Ascending aorta (tissue), 2 donors: ENCODE data around the gene ERICH4. TPM values are rescaled to one million over a fixed set of nuclear protein-coding genes. Genes with fewer than 3 reads are reported as not detected.

Experiments used
- DNase-seq, 2 donors: peaks; one replicate each; pipeline ENCODE4 v3.0.0-alpha.2; 2019; ENCODE audit warnings: low spot score in 2 of 2
- H3K27ac ChIP-seq, 2 donors: fragments of 200-600 bp; sonication (generic); one replicate each; pipeline ENCODE4 v1.5.1; 2016 to 2017; ENCODE audit warnings: mild to moderate bottlenecking in 1 of 2
- H3K27me3 ChIP-seq: fragments of 200-600 bp; sonication (generic); one replicate; pipeline ENCODE4 v1.5.1; 2017
- H3K36me3 ChIP-seq, 2 donors: fragments of 200-600 bp; sonication (generic); one replicate each; pipeline ENCODE4 v1.5.1; 2016
- H3K4me1 ChIP-seq, 2 donors: fragments of 200-600 bp; sonication (generic); one replicate each; pipeline ENCODE4 v1.5.1; 2016 to 2017; ENCODE audit warnings: mild to moderate bottlenecking in 1 of 2
- H3K4me3 ChIP-seq, 2 donors: fragments of 200-600 bp; sonication (generic); one replicate each; pipeline ENCODE4 v1.5.1; 2016 to 2017; ENCODE audit warnings: mild to moderate bottlenecking in 1 of 2
- H3K9me3 ChIP-seq, 2 donors: fragments of 200-600 bp; sonication (generic); one replicate each; pipeline ENCODE4 v1.5.1; 2016
- CTCF ChIP-seq, 3 experiments: fragments of 200-600 bp in 2 of 3; fragments of 450-650 bp in 1 of 3; sonication (generic) in 2 of 3; IDR thresholded peaks; one replicate each; pipeline ENCODE4 v1.5.1; 2016 to 2019; ENCODE audit warnings: antibody characterized with exemption in 3 of 3, mild to moderate bottlenecking in 1 of 3, moderate library complexity in 1 of 3
- intact Hi-C: fragments of 100-400 bp; cut with DNase I; formaldehyde crosslinking; loops from one replicate; pipeline ENCODE4 v1.15.1; 2023
- total RNA-seq: library from RNA; depleted of rRNA; stranded (reverse); fragments of >200 nt; gene quantifications from one replicate; pipeline ENCODE4 v1.1.0, GENCODE V29; 2016

Gene ERICH4
- total RNA-seq, 1 donor from 2014 or later = not detected

- Histone ChIP-seq H3K27me3 (no peaks in the 10 kb centered on the region), H3K4me3 (no peak overlapping the region), H3K27ac (no peak overlapping the region), H3K9me3 (no peaks in the 10 kb centered on the region), H3K4me1 (peaks cover 0 to 2% of the 10 kb centered on the region in 2 donors), H3K36me3 (peaks cover 82% of the 10 kb centered on the region in 2 donors)
- DNase-seq = no peak
- intact Hi-C loops = no loop called here
- TF ChIP-seq CTCF (IDR thresholded peaks at IDR 0.05) = no peak
Measured at GRCh38 chr19:41415154-41415571, 27.8 kb upstream of the ERICH4 start.

- Histone ChIP-seq H3K36me3 (peaks cover 83 to 84% of the 10 kb centered on the region in 2 donors), H3K4me1 (no peaks in the 10 kb centered on the region), H3K27me3 (no peaks in the 10 kb centered on the region), H3K4me3 (no peak overlapping the region), H3K27ac (no peak overlapping the region), H3K9me3 (no peaks in the 10 kb centered on the region)
- TF ChIP-seq CTCF (IDR thresholded peaks at IDR 0.05) = no peak
- DNase-seq = no peak
- intact Hi-C loops = no loop called here
Measured at GRCh38 chr19:41416194-41416674, 26.7 kb upstream of the ERICH4 start.

- intact Hi-C loops = no loop called here
- no peaks in the 10 kb centered on the region for H3K4me1 ChIP-seq
- no peak for DNase-seq
- H3K9me3 ChIP-seq = no peaks in the 10 kb centered on the region
- H3K27me3 ChIP-seq = no peaks in the 10 kb centered on the region
- no peak overlapping the region for H3K4me3 ChIP-seq
- no peak for TF ChIP-seq CTCF (IDR thresholded peaks at IDR 0.05)
- H3K27ac ChIP-seq = no peak overlapping the region
- H3K36me3 ChIP-seq = peaks cover 78 to 81% of the 10 kb centered on the region in 2 donors
Measured at GRCh38 chr19:41420101-41420880, 22.7 kb upstream of the ERICH4 start.

- peaks cover 0 to 3% of the 10 kb centered on the region in 2 donors for H3K4me1 ChIP-seq
- peaks cover 71 to 81% of the 10 kb centered on the region in 2 donors for H3K36me3 ChIP-seq
- intact Hi-C loops = no loop called here
- no peak overlapping the region for H3K27ac ChIP-seq
- H3K27me3 ChIP-seq = no peaks in the 10 kb centered on the region
- H3K4me3 ChIP-seq = no peak overlapping the region
- DNase-seq = no peak
- H3K9me3 ChIP-seq = no peaks in the 10 kb centered on the region
- no peak for TF ChIP-seq CTCF (IDR thresholded peaks at IDR 0.05)
Measured at GRCh38 chr19:41421314-41421713, 21.6 kb upstream of the ERICH4 start.

- Histone ChIP-seq H3K4me3 (no peak overlapping the region), H3K9me3 (no peaks in the 10 kb centered on the region), H3K27ac (no peak overlapping the region), H3K27me3 (no peaks in the 10 kb centered on the region), H3K36me3 (peaks cover 65 to 75% of the 10 kb centered on the region in 2 donors), H3K4me1 (peaks cover 2 to 9% of the 10 kb centered on the region in 2 donors)
- TF ChIP-seq CTCF (IDR thresholded peaks at IDR 0.05) = no peak
- DNase-seq = no peak
- intact Hi-C loops = no loop called here
Measured at GRCh38 chr19:41421973-41422372, 21.0 kb upstream of the ERICH4 start.
